ENCODE data around the gene NKAIN2. TPM values are rescaled to one million over a fixed set of nuclear protein-coding genes. Genes with fewer than 3 reads are reported as not detected.

Gene NKAIN2
- total and polyA plus RNA-seq, 9 of the 15 experiments (the other 6 are each of a cell fraction or from before 2014, with no cell fraction given), result not detected

- in situ Hi-C loops (cut with MboI) (no loop called here), intact Hi-C loops (cut with micrococcal nuclease) (no loop called here)
- no peaks in the 10 kb centered on the region for H3K79me2 ChIP-seq (ENCODE audit: control insufficient read depth, insufficient read depth, low read length)
- no peak overlapping the region for H3K27ac ChIP-seq (ENCODE audit: extremely low read depth, low read depth, low read length)
- POLR2A ChIA-PET, result no interaction called here
- FAIRE-seq (no peak), DNase-seq (ENCODE audit: extremely low read depth in 1 of 4, low spot score in 3 of 4) (no peak), ATAC-seq (no peak)
- H3K27me3 ChIP-seq (ENCODE audit: control insufficient read depth in 2 of 2, insufficient read depth in 2 of 2, low read length in 2 of 2), result no peaks in the 10 kb centered on the region
- H3K36me3 ChIP-seq (ENCODE audit: control insufficient read depth, insufficient read depth, low read length), result no peaks in the 10 kb centered on the region
- CTCF ChIA-PET (ENCODE audit: low intra/inter-chr PET ratio), result no interaction called here
- no TSS peak for BruUV-seq (replicated peaks)
- no peaks in the 10 kb centered on the region for H3K4me1 ChIP-seq (replicated peaks in 1 of 2; ENCODE audit: control insufficient read depth in 2 of 2, insufficient read depth in 2 of 2, low read length in 2 of 2)
- no peaks in the 10 kb centered on the region for H4K20me1 ChIP-seq (replicated peaks; ENCODE audit: control insufficient read depth, insufficient read depth, low read length)
- no peaks in the 10 kb centered on the region for H3K9me1 ChIP-seq (ENCODE audit: control insufficient read depth, insufficient read depth, low read length)
- H3K9me3 ChIP-seq (replicated peaks; ENCODE audit: control insufficient read depth, insufficient read depth, low read depth, low read length), result no peaks in the 10 kb centered on the region; the same call in 1 of the 2 replicates
- TF ChIP-seq GMEB1 (CRISPR knock-in tag; IDR thresholded peaks at IDR 0.05) (no peak), CLOCK (CRISPR knock-in tag; IDR thresholded peaks at IDR 0.05; ENCODE audit: borderline replicate concordance) (no peak), ELF2 (CRISPR knock-in tag; IDR thresholded peaks at IDR 0.05) (no peak), MTA1 (IDR thresholded peaks at IDR 0.05; ENCODE audit: borderline replicate concordance) (no peak), SRSF1 (IDR thresholded peaks at IDR 0.05; ENCODE audit: low read depth, low read length) (no peak), ZNF175 (CRISPR knock-in tag; IDR thresholded peaks at IDR 0.05; ENCODE audit: low read depth) (no peak), LCOR (CRISPR knock-in tag; IDR thresholded peaks at IDR 0.05) (no peak), ZNF609 (CRISPR knock-in tag; IDR thresholded peaks at IDR 0.05; ENCODE audit: borderline replicate concordance) (no peak), NFXL1 (CRISPR knock-in tag; IDR thresholded peaks at IDR 0.05) (no peak), HLTF (IDR thresholded peaks at IDR 0.05) (no peak), DLX4 (CRISPR knock-in tag; IDR thresholded peaks at IDR 0.05) (no peak), EWSR1 (IDR thresholded peaks at IDR 0.05; ENCODE audit: borderline replicate concordance, low read depth, partially characterized antibody) (no peak)
- 5% methylated on average over 2 of the region's 2 CpGs for WGBS (ENCODE audit: insufficient coverage, low coverage, missing lambda C conversion rate)
- H3K4me3 ChIP-seq, result no peak overlapping the region
- H2AFZ ChIP-seq (ENCODE audit: low read depth, low read length), result no peak overlapping the region
- H3K9ac ChIP-seq (ENCODE audit: insufficient read depth in 1 of 2, low read depth in 2 of 2, low read length in 2 of 2), result no peak overlapping the region
- no peak overlapping the region for H3K4me2 ChIP-seq (ENCODE audit: insufficient read depth, low read length)
Measured at GRCh38 chr6:124132256-124132655, 328.6 kb downstream of the NKAIN2 start.
